ENCODE data around the gene DZIP3. TPM values are rescaled to one million over a fixed set of nuclear protein-coding genes. Genes with fewer than 3 reads are reported as not detected.

Gene DZIP3
- total RNA-seq, 1 donor from 2014 or later = 44.3 TPM

GRCh38 chr3:108698461-108698860, 108.9 kb downstream of the DZIP3 start:
- Mint-ChIP-seq H3K27ac (ENCODE audit: unreplicated experiment) (no peak overlapping the region), H3K4me1 (ENCODE audit: low read depth, unreplicated experiment) (no peaks in the 10 kb centered on the region), H3K36me3 (ENCODE audit: unreplicated experiment) (peaks cover 10% of the 10 kb centered on the region), H3K4me3 (ENCODE audit: unreplicated experiment) (no peak overlapping the region), H3K27me3 (ENCODE audit: unreplicated experiment) (no peaks in the 10 kb centered on the region), H3K9me3 (ENCODE audit: unreplicated experiment) (peaks cover 2% of the 10 kb centered on the region)
- DNase-seq = no peak
- TF ChIP-seq CTCF (IDR thresholded peaks at IDR 0.05; ENCODE audit: partially characterized antibody, unreplicated experiment) = no peak

GRCh38 chr3:108705045-108705444, 115.5 kb downstream of the DZIP3 start:
- Mint-ChIP-seq H3K9me3 (ENCODE audit: unreplicated experiment) (peaks cover 2% of the 10 kb centered on the region), H3K27me3 (ENCODE audit: unreplicated experiment) (no peaks in the 10 kb centered on the region), H3K27ac (ENCODE audit: unreplicated experiment) (no peak overlapping the region), H3K4me1 (ENCODE audit: low read depth, unreplicated experiment) (no peaks in the 10 kb centered on the region), H3K4me3 (ENCODE audit: unreplicated experiment) (no peak overlapping the region), H3K36me3 (ENCODE audit: unreplicated experiment) (peaks cover 9% of the 10 kb centered on the region)
- no peak for DNase-seq
- no peak for TF ChIP-seq CTCF (IDR thresholded peaks at IDR 0.05; ENCODE audit: partially characterized antibody, unreplicated experiment)

GRCh38 chr3:108713009-108713516, 123.5 kb downstream of the DZIP3 start:
- H3K4me3 Mint-ChIP-seq (ENCODE audit: unreplicated experiment) = no peak overlapping the region
- no peak for DNase-seq

GRCh38 chr3:108713816-108714215, 124.3 kb downstream of the DZIP3 start:
- Mint-ChIP-seq H3K9me3 (ENCODE audit: unreplicated experiment) (peaks cover 1% of the 10 kb centered on the region), H3K4me3 (ENCODE audit: unreplicated experiment) (no peak overlapping the region), H3K27ac (ENCODE audit: unreplicated experiment) (no peak overlapping the region), H3K36me3 (ENCODE audit: unreplicated experiment) (no peaks in the 10 kb centered on the region), H3K27me3 (ENCODE audit: unreplicated experiment) (no peaks in the 10 kb centered on the region), H3K4me1 (ENCODE audit: low read depth, unreplicated experiment) (no peaks in the 10 kb centered on the region)
- no peak for TF ChIP-seq CTCF (IDR thresholded peaks at IDR 0.05; ENCODE audit: partially characterized antibody, unreplicated experiment)
- no peak for DNase-seq

More at GRCh38 chr3:108713009-108713516, 123.5 kb downstream of the DZIP3 start:
- no peak for TF ChIP-seq CTCF (IDR thresholded peaks at IDR 0.05; ENCODE audit: partially characterized antibody, unreplicated experiment)
- H3K9me3 Mint-ChIP-seq (ENCODE audit: unreplicated experiment) = peaks cover 1% of the 10 kb centered on the region
- no peaks in the 10 kb centered on the region for H3K4me1 Mint-ChIP-seq (ENCODE audit: low read depth, unreplicated experiment)
- no peaks in the 10 kb centered on the region for H3K27me3 Mint-ChIP-seq (ENCODE audit: unreplicated experiment)
- H3K36me3 Mint-ChIP-seq (ENCODE audit: unreplicated experiment) = no peaks in the 10 kb centered on the region
- H3K27ac Mint-ChIP-seq (ENCODE audit: unreplicated experiment) = no peak overlapping the region

GRCh38 chr3:108718454-108718853, 128.9 kb downstream of the DZIP3 start:
- Mint-ChIP-seq H3K4me1 (ENCODE audit: low read depth, unreplicated experiment) (no peaks in the 10 kb centered on the region), H3K27ac (ENCODE audit: unreplicated experiment) (no peak overlapping the region), H3K4me3 (ENCODE audit: unreplicated experiment) (no peak overlapping the region), H3K9me3 (ENCODE audit: unreplicated experiment) (peaks cover 1% of the 10 kb centered on the region), H3K27me3 (ENCODE audit: unreplicated experiment) (no peaks in the 10 kb centered on the region), H3K36me3 (ENCODE audit: unreplicated experiment) (no peaks in the 10 kb centered on the region)
- no peak for TF ChIP-seq CTCF (IDR thresholded peaks at IDR 0.05; ENCODE audit: partially characterized antibody, unreplicated experiment)
- DNase-seq = no peak
